NCI-H345 (cell line): ENCODE data around the gene CMIP.

Experiments used
- DNase-seq: peaks from one replicate; lab custom pipeline; 2025; lab: John Stamatoyannopoulos, UW

The CMIP gene

DNA sequence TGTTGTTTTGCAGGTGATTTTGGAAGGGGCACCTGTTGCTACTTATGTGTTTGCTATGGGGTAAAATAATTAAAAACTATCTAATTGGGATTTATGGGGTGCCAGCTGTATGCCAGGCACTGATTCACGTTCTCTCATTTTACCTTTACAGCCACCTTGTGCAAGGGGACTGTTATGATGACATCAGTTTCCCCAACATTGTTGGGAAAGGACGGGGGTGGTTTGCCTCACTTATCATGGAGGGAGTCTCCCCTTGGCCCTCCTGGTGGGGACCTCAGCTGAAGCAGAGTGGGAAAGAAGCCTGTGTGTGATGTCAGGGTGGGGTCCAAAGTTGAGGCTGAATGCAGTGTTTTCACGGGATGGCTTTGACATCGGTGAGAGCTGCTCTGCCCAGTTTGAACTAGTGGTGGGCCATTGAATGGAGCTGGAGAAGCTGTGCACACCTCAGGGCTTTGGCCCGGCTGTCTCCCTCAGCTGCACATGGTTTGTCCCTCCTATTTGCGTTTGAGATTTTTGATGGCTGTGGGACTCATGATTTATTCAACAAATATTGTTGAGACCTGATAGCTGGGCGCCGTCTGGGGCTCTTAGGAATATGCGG, 36.1 kb downstream of the CMIP start:
- no peak for DNase-seq

- DNase-seq, result peak; percentile 48
Observed at GRCh38 chr16:81481207-81481821, 36.7 kb downstream of the CMIP start.

DNA sequence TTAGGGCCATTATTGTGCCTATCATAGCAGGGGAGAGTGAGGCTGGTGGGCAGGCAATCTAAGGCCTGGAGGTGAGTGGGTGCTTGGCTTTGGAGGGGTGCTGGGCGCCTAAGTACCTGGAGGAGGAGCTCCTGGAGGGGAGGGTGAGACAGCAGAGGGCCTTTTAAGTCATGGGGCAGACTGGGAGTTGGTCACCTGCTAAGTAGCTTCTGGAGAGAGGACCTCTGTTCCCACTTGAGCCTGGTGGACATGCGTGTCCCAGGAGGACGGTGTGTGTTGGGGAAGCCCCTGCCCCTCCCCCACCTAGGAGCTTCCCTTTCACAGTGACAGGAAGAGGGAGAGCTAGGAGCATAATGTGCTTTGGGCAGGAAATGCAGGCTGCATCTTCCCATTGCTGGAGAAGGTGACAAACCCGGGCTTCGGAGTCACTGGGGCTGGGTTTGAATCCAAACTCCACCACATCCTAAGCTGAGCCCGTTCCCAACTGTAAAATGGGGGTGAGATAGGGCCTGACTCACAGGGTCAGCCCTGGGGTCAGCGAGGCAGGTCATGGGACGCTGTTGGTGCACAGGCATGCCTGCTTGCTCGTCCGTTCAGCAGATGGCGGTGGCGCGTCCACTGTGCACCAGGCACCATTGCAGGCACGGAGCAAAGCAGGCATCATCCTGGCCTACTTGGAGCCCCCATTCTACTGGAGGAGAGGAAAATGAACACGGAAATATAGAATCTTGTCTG, 37.9 kb downstream of the CMIP start:
- no peak for DNase-seq

DNA sequence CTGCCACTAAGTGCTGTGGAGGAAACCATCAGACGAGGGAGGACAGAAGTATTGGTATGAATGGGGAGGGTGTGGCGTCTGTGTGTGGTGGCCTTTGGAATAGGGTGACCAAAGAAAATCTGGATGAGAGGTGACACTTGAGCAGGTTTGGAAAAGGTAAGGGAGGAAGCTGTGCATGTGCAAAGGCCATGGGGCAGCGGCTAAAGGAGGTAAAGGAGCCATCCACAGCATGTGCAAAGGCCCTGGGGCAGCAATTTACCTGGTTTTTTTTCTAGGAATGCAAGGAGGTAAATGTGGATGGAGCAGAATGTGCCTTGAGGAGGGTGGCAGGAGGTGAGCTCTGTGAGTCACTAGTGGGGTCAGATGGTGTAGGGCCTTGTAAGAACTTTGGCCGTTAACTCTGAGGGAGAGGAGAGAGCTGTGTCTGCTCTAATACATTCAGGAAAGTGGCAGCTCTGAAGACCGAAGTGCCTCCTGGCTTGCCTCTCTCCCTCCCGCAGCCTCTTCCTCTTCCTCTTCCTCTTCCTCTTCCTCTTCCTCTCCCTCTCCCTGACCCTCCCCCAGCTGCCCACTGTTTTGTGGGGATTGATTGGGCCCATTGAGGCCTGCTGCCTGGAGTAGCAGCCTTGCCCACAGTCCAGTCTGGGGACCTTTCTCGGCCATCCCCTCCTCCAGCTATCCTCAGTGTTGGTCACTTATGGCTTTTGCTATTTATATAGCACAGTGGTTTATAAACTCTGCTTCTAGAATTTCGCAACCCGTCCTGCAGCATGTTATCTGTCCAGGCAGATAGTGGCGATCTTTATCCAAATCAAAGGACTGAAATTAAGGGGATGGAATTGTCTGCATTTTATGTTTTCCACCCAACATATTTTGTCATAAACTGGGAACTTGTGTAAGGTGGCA, 38.7 kb downstream of the CMIP start:
- no peak for DNase-seq

GRCh38 chr16:81483970-81484595, 39.5 kb downstream of the CMIP start:
- DNase-seq, result no peak

- DNase-seq, result no peak
Observed at GRCh38 chr16:81484908-81485624, 40.5 kb downstream of the CMIP start.

- no peak for DNase-seq
Observed at GRCh38 chr16:81485824-81486539, 41.4 kb downstream of the CMIP start.

- DNase-seq, result no peak
Observed at GRCh38 chr16:81486540-81487061, 42.0 kb downstream of the CMIP start.

GRCh38 chr16:81487301-81487720, 42.7 kb downstream of the CMIP start:
- no peak for DNase-seq

GRCh38 chr16:81488687-81489411, 44.2 kb downstream of the CMIP start:
- DNase-seq, result no peak

DNA sequence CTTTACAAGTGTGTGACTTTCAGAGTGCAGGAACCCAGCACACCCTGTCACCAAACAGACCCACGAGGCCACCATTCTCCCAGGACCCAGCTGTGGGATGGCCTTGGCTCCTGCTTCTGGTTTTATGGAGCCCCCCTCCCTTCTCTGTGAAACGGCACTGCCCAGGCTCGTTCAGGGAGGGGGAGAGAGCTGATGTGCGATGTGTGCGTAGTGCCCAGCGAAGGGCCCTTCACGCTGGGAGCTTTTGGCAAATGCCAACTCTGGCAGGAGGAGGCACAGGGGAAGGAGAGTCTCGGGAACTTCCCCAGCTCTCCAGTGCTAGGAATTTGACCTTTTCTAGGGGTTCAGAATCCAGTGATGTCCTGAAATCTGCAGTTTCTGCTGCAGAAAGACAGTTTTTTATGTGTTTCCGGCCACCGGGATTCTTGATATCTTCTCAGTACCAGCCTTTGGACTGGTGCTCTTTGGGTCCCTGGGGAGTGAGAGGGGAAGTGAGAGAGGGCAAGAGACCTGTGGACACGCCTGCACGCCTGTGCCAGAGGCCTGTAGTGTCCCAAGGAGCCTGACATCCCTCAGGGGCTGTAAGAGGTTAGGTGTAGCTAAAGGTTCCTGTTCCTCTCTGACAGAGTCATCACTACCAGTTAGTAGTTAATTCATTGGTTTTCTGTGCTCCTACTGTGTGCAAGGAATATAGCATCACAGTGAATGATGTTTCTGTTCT, 45.1 kb downstream of the CMIP start:
- no peak for DNase-seq

DNA sequence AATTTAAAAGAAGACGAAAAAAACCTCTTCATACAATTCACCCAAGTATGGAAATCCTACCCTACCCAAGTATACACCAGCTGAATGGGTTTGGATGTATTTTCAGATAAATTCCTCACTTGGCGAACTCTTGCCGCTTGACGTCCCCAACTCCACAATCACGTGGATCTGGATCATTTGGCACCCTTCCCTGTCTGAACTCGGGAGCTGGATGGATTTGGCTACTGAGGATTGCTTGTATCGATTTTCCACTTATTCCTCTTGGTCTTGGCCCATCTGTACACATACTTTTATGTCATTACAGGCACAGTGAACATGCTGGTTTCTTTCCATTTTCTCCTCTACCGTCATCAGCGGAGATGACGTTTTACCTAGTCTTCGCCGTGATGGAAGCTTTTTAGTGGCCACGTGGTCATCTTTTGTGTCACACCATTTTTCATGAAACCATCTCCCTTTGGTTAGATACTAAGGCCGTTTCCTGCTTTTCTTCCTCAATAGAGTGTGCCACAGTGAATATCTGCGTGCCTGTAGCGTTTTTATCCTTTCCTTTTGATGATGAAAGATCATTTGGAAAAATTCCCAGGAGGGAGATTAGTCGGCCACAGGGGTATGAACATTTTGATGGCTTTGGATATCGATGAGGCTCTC, 47.1 kb downstream of the CMIP start:
- no peak for DNase-seq

DNA sequence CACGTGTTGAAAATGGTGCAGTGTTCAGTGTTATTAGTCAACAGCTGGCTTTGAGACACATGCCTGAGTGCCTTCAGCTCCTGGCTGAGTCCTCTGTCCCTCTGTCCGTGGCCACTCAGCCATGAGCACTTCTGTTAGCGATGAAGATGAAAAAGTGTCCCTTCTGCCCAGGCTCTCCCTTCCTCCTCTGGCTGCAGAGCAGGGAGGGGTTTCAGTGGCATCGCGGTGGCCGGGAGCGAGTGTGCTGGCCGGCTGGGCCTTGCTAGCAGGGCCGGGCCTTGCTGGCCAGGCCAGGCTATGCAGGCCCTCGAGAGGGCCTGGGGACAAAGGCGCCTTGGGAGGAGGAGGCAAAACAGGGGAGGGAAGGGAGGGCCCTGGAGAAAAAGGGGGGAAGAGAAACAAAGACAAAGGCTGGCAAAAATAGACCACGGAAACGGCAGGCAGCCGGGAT, 47.7 kb downstream of the CMIP start:
- no peak for DNase-seq

- no peak for DNase-seq
Observed at GRCh38 chr16:81492965-81493754, 48.6 kb downstream of the CMIP start.

GRCh38 chr16:81493755-81494433, 49.3 kb downstream of the CMIP start:
- no peak for DNase-seq

DNA sequence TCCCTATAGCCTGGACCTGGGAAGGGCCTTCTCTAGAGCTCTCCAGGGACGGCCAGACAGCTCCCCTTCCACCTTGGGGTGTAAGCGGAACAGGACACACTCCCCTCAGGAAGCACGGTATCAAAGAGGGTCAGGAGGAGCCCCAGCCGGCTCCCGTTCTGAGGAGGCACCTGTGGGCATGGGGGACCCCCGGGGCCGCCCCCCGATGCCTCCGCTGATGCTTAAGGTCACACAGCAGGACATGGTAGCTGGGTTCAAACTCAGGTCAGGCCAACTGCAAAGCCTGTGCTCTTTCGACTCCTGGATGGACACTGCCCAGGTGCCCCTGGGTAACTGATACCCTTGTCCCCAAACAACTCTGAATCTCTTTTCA, 49.8 kb downstream of the CMIP start:
- DNase-seq, result no peak

GRCh38 chr16:81494888-81495287, 50.3 kb downstream of the CMIP start:
- DNase-seq, result no peak
